ENCODE measurements around the gene PPP3CA. TPM values are rescaled to one million over a fixed set of nuclear protein-coding genes. Genes with fewer than 3 reads are reported as not detected.
"Not testable (repeated sequence)": the region's sequence is repeated elsewhere in the genome, so short reads cannot be mapped to it uniquely, and the experiment has no call there.

The PPP3CA gene
- polyA plus RNA-seq, 1 donor, result 39.4 TPM

DNA sequence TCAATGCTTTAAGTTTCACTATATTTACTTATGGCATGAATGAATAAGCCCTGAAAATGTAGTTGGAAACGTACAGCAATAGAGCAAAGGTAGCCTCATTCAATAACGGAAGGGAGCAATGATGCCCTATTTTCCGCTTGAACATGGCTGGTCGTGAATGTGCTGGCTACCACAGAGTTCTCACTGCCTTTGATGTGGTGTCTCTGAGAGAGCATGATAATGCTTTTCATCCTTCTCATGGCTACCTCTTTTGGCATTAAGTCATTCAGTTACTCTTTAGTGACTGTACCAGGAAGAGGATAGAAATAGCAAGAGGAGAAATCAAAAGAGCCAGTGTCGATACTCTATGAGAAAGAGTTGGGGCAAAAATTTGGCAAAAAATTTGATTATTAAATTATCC lies 308.0 kb downstream of the PPP3CA start:
- no peak for DNase-seq

DNA sequence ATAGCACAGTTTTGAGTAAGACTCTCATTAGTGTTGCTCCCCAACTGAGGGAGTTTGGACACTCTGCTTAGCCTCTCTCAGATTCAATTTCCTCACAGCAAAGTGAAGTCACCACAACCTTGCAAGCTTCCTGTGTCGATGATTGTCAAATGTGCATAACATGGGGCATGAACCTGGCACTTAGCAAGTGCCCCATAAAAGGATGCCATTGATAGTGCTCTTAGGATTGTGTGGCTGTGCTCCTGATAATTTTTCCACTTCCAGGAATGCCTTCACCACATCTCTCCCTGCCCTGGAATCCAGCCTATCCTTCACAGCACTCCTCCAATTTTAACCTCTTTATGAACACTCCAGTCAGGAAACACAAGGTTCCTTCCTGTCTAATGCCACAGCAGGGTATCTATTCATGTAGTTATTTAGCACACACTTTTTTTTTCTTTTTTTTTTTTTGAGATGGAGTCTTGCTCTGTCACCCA lies 309.4 kb downstream of the PPP3CA start:
- DNase-seq, result no peak

DNA sequence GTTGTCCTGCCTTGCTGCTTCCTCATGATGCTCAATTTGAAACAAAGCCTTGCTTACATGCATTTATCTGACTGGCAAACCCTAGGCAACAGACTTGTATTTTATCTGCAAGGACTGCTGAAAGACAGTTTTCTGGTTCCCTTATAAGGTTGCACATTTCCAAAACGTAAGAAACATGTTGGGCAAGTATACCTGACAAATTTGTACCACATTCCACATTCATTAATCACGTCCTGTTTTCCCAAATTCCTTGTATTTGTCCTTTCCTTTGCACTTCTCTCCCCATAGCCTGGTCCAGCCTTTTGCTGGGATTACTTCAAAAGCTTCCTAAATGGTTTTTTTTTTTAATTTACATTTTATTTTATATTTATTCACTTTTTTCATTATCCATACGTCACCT lies 310.1 kb downstream of the PPP3CA start:
- DNase-seq, result no peak

DNA sequence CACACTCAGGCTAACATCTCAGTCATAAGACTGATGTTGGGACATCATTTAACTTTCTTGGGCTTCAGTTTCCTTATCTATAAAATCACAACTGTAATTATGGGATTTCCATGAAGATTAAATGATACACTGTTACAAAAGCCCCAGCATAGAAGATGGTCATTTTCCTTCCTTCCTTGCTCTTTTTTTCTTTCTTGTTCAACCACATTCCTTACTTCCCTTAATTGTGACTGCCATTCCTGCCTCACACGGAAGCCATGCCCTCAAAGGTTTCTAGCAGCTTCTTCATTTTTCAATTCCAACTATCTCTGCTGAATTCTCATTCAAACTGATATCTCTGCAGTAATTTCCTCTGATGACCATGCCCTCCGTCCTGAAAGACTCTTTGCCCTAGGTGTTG lies 311.8 kb downstream of the PPP3CA start:
- DNase-seq, result no peak

DNA sequence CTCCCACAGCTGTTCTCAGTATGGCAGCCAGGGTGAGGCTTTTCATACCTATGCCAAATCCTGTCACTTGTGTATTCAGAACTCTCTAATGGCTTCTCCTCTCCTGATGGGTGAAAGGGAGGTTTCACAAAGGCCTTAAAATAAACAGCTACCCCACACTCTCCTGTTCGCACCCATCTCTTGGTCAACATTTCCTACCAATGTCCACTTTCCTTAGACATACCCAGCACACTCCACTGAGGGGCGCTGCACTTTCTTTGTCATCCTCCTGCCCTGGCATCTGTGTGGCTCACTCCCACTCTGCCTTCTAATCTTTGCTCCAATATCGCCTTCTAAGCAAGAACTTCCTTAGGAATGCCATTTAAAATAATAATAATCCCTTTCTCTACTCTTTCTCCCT lies 313.3 kb downstream of the PPP3CA start:
- DNase-seq, result no peak

DNA sequence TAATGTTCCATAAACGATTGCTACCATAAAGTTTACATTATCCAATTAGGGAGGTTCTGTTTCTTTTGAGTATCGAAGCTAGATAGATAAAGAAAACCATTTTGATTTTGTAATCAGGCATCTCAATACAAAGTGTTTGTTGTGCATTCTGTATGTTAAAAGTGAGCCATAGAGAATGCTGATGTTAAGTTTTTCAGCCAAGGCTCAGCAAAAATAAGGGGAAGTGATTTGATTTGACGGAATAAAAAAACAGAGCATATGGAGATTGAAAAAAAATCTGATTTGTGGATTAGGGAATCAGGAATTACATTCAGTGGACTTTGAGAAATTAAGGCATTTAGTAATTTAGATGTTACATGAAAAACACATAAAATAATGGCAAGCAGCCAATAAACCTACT lies 314.8 kb downstream of the PPP3CA start:
- DNase-seq, result no peak

DNA sequence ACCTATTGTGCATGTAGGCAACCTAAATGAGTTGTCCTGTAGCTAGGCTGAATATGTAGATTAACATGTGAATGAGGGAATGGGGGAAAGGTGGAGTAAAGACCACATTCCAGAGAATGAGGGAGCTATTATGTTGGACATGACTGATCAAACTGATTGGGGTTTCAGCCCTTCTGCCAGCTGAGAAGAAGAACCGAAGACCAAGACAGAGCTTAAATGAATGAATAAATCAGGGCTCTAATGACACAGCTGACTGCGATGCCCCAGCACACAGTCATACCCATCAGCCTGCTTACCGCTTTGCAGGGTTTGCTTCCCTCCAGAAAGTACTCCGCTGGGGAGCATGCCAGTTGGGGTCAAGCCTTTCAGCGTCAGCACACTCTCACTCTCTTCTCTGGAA lies 315.4 kb downstream of the PPP3CA start:
- DNase-seq, result no peak

DNA sequence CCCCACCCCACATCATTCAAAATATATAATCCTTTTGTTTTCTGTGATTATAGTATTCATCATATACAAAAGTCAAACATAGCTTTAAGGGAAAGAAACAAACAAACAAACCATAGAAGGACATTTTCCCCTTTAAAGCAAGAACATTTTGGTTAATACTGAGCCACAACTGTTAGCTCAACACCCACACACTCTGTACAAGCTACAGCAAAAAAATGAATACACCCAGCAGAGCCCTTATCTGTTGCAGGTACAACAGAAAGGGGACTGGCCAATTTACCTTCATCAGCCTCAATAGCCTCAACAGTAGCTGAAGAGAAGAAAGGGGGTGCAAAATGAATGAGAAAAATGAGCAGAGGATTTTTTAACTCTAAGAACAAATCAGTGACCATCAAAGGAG lies 318.4 kb downstream of the PPP3CA start:
- DNase-seq, result no peak

DNA sequence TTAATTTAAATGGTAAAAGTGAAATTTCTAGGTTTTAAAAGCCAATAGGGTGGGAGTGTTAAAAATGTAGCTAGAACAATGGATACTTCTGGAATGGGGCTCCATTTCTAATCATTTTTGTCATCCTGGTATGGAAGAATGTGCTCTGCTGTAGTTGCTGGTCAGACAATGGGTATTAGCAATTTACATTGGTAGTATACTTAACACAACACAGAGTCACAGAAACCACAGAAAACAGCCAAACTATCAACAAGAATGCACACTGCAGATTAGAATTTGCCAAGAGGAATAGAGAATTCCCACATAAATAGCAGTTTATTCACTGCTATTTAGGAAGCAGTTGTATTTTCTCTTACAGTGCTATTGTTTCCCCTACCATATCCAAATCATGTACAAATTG lies 319.6 kb downstream of the PPP3CA start:
- no peak for DNase-seq

DNA sequence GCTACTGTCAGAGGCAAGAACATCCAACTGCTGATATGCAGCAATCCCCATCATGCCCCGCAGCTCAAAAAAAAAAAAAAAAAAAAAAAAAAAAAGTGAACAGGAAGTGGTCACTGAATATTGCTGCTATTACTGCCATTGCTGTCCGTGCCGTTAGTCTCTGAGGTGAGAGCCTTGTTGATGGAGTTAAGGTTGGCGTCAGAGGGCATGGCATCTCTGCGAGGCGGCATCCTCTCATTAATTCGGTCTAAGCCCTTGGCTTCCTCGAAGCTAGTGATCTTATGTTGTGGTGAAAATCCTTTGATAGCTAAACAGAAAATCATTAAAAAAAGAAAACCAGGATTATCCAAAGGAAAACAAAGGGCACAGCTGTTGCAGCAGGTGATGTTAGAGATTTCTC lies 321.6 kb downstream of the PPP3CA start:
- no peak for DNase-seq

DNA sequence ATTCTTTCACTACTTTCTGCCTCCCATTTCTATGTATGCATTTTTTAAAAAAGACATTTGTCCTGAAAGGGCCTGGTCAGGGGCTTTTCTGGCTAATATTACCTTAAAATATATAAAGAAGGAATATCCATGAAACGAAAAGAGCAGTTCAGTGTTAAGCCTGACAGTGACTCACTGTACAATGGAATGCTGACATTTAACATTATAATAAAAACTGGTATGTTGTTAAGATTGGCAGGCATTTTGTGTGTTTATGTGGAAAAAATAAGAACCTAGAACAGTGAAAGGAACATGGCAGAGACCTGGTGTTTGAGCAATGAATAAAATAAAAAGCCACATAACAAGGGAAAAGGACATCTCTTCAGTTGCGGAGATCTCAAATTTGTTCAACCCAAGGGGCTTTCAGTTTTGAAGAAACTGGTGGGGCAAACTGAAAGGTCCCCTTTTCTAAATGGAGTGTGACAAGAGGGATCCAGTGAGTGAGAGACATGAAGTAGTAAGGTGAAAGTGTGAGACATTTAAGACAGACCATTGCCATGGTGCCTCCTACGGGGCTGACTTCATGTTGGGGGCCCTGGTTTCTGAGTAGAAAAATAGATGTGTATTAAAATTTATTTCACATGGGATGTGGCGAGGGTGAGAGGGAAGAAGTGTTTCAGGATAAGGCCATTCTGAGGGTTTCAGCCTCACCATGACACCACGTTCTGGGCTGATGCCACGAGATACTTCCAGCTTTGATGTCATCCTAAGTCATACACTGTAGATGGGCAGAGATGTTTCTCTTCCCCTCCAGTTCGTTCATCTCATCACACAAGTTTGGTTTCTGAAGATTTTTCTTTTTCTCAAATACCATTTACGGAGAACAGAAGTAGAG lies 324.9 kb downstream of the PPP3CA start:
- no peak for DNase-seq

DNA sequence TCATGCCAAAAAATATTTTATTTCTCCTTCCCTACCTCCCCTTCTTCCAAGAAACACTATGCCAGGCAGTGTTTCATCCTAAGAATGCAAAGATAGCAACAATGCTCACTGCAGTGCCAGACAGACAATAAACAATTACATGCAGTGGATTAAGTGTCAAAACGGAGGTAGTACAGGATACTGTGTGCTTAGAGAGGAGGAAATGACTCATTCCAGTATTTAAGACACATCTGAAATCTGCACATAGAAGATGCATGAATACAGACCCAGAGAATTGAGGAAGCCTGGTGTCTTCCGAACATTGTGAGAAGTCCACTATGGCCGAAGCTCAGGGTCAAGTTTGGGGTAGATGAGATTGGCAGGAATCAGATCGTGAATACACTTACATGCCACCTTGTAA lies 326.4 kb downstream of the PPP3CA start:
- DNase-seq, result no peak

DNA sequence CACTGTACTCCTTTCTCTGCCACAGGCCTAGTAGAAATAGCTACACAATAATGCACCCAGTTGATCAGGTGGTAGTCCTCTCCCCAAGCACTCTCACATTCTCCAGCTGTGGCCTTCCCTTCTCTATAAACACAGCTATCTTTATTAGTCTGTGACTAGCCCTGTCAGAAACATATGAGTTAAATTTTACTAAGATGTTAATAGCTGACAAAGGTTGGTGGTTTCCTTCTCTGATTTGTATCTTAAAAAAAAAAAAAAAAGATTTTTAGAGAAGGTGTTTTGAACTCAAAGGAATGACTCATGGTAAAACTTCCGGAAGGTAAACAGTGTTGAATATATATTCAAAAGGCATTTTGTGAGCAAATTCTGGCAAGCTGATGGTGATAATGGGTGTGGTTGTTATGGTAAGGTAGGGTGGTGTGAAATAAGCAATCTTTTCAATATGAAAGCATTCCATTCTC lies 327.4 kb downstream of the PPP3CA start:
- no peak for DNase-seq

DNA sequence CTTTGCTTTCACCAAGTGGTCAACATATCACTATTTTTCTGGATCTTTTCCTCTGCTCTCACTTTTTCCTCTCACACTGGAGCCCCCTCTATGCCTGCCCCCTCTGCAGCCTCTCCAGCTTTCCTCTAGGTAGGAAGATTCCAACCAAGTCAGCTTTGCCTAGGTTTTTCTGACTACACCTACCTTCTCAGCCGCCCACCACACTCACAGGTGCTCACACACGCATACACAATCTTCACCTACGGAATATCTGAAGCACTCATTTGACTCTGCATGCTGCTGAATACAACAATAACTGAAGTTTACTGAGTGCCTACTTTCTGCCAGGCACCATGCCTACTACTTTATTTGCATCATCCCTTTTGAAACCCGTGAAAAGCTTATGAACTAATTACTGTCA lies 328.0 kb downstream of the PPP3CA start:
- DNase-seq, result no peak

DNA sequence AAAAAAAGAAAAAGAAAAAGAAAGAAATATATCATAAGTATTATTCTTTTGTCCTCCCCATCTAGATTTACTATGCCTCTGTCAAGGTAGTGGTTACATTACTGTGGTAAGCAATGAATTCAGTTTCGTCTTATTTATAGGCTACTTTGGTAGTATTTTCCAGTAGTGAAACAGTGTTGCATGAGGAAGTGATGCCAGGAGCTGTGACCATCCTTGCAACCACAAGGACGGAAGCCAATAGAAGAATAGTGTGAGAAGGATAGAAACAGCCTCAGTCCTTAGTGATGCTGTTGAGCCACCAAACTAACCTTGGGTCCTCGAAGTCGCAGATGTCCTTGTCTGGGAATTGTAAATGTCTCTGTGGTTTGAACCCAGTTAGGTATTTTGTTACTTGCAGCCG lies 328.5 kb downstream of the PPP3CA start:
- DNase-seq, result no peak

DNA sequence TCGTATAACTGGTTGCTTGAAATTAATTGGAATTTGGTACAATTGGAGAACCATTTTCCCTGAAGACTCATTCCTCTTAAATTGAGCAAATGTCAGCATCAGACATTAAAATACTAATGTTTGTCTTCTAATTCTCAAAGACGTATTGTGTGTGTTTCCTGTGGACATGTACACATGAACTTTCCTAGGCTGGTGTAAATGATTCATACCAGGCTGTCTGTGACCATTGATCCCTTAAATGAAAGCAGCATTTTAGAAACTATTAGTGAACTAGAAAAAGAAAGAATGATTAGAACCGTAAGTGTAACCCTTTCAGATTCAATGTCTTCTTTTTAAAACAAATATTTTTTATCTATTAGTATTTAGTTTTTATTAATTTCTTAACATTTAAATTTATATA lies 332.9 kb downstream of the PPP3CA start:
- no peak for DNase-seq

DNA sequence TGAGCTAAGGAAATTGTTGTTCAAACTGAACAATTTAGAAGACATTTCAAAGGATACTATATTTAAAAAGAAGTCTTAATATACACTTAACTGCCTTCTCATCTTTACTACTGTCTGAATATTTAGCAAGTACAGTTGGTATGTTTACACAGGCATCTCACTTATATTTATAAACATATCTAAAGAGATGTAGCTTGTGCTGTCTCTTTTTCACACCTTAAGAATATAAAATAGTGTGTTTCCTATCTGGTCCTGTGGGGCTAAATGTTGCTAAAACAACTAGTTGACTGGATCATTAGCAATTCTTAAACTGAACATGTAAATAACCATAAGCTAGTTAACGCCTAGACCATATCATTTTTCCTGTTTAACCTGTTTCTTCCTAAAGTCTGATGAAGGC lies 336.3 kb downstream of the PPP3CA start:
- no peak for DNase-seq

DNA sequence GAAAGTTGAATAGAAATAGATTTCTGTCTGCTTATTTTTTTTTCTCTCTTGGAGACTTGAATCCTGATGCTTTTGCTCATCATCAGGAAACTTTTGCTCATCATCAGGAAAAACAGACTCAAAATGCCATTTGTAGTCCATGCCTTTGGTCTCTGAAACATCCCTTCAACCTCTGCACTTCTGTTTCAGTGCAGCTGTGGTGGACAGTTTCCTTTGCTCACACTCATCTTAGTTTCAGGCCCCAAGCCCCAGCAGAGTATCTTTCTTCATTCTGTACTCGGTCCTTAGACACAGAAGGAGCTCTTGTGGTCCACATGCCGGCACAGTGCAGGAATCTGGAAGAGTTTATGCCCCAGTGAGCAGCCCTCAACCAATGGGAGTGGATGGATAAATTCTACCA lies 337.9 kb downstream of the PPP3CA start:
- DNase-seq, result no peak

DNA sequence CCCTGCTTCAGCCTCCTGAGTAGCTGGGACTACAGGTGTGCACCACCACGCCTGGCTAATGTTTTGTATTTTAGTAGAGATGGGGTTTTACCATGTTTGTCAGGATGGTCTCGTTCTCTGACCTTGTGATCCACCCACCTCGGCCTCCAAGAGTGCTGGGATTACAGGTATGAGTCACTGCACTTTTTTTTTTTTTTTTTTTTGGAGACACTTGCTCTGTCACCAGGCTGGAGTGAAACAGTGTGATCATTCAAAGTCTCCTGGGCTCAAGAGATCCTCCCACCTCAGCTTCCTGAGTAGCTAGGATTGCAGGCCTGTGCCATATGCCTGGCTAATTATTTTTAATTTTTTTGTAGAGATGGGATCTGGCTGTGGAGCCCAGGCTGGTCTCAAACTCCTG lies 338.8 kb downstream of the PPP3CA start:
- no peak for DNase-seq

DNA sequence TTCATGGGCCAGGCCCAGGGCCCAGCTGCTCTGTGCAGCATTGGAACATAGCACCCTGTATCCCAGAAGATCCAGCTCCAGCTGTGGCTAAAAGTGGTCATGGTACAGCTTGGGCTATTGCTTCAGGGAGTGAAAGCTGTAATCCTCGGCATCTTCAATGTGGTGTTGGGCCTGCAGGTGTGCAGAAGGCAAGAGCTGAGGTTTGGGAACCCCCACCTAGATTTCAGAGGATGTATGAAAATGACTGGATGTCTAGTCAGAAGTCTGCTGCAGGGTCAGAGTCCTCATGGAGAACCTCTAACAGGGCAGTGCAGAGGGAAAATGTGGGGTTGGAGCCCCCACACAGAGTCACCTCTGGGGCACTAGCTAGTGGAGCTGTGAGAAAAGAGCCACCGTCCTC lies 341.7 kb downstream of the PPP3CA start:
- DNase-seq, result no peak

DNA sequence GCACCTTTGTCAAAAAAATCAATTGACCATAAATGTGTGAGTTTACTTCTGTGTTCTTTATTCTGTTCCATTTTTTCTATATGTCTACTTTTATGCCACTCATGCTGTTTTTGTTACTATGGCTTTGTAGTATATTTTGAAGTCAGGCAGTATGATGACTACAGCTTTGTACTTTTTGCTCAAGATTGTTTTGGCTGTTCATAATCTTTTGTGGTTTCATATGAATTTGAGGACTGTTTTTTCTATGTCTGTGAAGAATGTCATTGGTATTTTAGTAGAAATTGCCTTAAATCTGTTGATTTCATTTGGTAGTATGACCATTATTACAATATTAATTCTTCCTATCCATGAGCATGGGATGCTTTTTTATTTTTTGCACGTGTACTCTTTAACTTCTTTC lies 346.8 kb downstream of the PPP3CA start:
- no peak for DNase-seq

DNA sequence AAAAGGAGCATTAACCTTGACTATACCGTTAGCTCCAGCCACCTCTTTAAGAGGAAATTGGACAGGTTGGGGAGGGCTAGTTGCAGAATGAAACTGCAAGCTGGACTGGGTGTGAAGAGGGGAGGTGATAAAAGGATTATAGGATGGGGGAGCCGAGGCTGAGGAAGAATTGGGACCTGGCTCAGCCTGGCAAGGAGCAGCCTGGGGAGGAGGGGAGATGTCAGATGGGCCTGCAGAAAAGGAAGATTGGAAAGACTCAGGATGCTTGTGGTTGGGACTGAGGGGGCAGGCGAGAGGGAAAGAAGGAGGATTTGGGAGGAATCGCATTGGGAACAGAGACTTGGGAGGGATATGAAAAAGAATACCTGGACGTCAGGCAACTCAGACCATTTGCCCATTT lies 351.7 kb downstream of the PPP3CA start:
- no peak for DNase-seq

DNA sequence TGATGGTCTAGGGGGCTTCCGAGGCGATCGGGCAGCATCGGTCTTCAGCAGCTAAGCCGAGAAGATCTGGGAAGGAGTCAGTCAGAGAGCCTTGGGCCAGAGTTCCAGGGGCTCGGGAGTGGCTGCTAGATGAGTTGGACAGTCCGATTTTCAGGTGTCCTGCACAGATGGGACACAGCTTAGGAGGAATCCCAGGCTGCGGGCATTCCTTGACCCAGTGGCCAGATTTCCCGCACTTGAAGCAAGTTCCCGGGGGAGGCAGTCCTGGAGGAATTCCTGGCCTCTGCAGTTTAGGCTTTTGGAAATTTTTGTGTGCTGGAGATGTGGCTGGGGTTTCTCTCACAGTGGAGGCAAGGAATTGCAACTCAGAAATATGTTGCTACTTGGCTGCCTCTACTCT lies 352.3 kb downstream of the PPP3CA start:
- DNase-seq, result not testable (repeated sequence)

DNA sequence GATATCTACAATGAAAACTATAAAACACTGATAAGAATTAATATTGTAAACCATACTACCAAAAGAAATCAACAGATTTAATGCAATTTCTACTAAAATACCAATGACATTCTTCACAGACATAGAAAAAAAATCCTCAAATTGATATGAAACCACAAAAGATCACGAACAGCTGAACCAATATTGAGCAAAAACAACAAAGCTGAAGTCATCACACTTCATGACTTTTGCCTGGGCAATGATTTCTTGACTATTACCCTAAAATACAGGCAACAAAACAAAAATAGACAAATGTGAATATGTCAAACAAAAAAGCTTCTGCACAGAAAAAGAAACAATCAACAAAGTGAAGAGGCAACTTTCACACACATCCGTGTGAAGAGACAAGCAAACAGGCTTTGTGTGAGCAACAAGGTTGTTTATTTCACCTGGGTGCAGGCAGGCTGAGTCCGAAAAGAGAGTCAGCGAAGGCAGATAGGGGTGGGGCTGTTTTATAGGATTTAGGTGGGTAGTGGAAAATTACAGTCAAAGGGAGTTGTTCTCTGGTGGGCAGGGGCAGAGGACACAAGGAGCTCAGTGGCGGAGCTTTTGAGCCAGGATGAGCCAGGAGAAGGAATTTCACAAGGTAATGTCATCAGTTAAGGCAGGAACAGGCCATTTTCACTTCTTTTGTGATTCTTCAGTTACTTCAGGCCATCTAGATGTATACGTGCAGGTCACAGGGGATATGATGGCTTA lies 355.8 kb downstream of the PPP3CA start:
- DNase-seq, result not testable (repeated sequence)

Measured in hindlimb muscle (tissue), 1 donor.